GM12872 (cell line): ENCODE measurements around the gene NFIC.

Experiments used
- CTCF ChIP-seq: IDR thresholded peaks from 3 replicates; pipeline ENCODE4 v1.5.1; 2011; ENCODE audit warnings: low read depth, mild to moderate bottlenecking, low read length, moderate library complexity; ENCODE audit not compliant: insufficient read depth

The NFIC gene

GRCh38 chr19:3442487-3443071 lies 76.2 kb downstream of the NFIC start:
- no peak for TF ChIP-seq CTCF

- no peak for TF ChIP-seq CTCF
Measured at GRCh38 chr19:3443840-3444694, 77.7 kb downstream of the NFIC start.

- TF ChIP-seq CTCF, result no peak
Measured at GRCh38 chr19:3444695-3445234, 78.4 kb downstream of the NFIC start.

GRCh38 chr19:3448616-3449334 lies 82.4 kb downstream of the NFIC start:
- TF ChIP-seq CTCF, result no peak

GRCh38 chr19:3450796-3451411 lies 84.5 kb downstream of the NFIC start:
- no peak for TF ChIP-seq CTCF

GRCh38 chr19:3451451-3451866 lies 85.1 kb downstream of the NFIC start:
- no peak for TF ChIP-seq CTCF
